DMS153 (cell line): Measurements from ENCODE around the gene SPACA4.

Experiments used
- DNase-seq: peaks from one replicate; lab custom pipeline; 2025; lab: John Stamatoyannopoulos, UW

SPACA4 gene

GRCh38 chr19:48651683-48652048 lies 45.1 kb downstream of the SPACA4 start:
- no peak for DNase-seq

GRCh38 chr19:48654299-48655059 lies 47.9 kb downstream of the SPACA4 start:
- DNase-seq: no peak

GRCh38 chr19:48656840-48657474 lies 50.4 kb downstream of the SPACA4 start:
- no peak for DNase-seq
